GM18511 (cell line): Measurements from ENCODE around the gene MRPL34.
A peak's percentile ranks its signal among the peaks of the same experiment; 100 is the strongest.

ENCODE experiments used
- ATAC-seq: cut with Tn5 transposase; IDR thresholded peaks from one replicate; pipeline ENCODE4 v1.9.1; 2021; ENCODE audit warnings: mild to moderate bottlenecking, moderate library complexity; ENCODE audit not compliant: unreplicated experiment

The MRPL34 gene

DNA sequence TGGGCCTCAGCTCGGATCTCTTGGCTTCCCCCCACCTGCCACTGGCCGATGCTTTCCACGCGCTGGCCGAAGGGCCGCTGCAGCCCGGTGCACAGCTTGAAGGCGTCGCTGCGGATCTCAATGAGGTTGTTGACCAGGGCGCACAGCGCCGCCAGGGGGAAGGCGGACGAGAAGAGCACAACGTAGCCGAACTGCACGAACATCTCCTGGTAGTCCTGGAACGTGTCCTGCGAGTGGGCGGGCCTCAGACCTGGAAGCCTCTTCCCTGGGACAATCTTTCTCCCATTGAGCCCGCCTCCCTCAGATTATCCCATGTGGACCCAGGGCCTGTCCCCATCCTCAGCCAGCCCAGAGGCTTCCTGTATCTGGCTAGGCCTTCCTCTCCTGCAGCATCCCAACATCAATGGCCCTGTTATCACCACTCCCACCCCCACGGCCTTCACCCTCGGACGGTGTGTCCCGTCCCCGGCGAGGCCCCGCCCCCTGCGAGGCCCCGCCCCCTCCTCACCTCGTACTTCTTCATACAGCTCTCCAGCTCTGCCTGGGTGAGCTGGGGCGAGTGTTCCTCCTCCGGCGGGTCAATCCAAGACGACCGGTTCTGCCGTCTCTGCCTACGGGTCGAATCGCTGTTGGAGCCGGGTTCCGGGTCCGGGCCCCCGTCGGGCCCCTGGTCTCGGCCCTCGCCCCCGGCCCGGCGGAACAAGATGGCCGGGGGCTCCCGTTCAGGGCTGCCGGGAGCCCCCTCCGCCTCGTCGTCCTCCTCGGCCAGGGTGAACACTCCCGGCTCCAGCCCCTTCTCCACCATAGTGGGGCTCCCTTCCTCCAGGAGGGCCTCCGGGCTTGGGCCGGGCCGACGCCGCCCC lies 22.2 kb downstream of the MRPL34 start:
- no peak for ATAC-seq

DNA sequence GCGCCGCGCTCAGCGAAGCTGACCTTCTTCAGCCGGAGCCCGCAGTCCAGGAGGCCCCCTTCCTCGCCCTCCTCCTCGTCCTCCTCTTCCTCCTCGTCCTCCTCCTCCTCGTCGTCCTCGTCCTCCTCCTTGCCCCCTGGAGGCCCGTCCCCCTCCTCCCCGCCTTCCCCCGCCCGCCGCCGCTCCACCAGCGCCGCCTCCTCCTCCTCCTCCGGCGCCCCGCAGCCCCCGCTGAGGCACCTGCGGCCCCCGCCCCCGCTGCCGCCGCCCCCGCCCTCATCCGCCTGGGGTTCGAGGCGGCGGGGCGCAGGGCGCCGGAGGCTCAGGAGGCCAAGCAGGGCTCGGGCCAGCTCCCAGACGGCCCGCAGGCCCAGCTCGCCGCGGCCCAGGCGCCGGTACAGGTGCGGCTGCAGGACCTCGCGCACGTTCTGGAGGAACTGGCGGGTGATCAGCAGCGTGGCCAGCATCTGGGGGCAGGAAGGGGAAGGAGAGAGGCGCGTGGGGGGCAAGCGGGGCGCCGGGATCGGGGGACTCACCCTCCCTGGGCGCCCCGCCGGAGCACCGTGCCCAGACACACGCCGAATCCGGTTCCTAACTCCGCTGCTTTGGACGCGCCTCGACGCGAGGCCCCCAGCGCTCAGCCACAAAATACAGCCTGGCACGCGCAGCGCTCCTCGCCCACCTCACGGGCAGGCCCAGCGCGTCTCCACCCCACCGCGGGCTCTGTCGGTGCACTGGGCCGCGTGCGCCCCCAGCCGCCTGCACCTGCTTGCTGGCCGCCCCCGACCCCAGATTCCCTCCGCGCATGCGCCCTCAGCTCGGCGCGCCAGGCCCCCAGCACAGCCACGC lies 23.1 kb downstream of the MRPL34 start:
- no peak for ATAC-seq

DNA sequence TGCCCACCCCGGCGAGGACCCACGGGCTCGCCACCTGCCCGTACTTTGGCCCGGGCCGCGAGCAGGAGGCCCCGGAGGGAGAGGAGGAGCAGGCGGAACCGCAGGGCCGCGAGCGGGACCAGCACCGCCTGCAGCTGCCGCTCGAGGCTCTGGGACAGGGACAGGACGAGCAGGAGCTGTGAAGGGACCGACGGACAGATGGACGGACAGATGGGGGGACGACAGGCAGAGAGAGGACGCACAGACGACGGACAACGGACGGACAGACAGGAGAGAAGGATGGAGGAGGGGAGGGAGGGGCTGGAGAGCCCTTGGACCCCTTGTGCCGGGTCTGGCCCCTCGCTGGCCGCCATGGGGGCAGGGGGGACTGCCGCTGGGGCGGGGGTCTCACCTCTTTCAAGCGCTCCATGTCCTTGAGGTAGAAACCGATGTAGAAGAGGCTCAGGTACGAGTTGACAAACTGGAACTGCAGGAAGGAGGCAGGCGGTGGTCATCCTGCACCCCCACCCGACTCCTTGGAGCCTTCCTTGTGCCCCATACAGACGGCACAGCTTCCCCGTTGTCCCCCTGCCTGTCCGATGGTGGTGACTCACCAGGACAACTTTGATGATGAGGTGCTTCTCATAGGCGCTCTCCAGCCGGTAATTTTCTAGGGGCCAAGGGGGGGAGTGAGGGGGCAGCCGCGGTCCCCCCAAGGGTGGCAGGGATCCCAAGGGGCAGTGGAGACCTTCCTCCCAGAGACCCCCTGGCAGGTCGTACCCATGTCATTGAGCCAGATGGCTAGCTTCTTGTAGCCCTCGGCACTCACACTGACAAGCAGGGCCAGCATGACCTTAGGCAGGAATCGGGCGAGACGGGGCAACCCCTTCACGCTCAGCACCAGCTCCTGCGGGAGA lies 23.9 kb downstream of the MRPL34 start:
- no peak for ATAC-seq

DNA sequence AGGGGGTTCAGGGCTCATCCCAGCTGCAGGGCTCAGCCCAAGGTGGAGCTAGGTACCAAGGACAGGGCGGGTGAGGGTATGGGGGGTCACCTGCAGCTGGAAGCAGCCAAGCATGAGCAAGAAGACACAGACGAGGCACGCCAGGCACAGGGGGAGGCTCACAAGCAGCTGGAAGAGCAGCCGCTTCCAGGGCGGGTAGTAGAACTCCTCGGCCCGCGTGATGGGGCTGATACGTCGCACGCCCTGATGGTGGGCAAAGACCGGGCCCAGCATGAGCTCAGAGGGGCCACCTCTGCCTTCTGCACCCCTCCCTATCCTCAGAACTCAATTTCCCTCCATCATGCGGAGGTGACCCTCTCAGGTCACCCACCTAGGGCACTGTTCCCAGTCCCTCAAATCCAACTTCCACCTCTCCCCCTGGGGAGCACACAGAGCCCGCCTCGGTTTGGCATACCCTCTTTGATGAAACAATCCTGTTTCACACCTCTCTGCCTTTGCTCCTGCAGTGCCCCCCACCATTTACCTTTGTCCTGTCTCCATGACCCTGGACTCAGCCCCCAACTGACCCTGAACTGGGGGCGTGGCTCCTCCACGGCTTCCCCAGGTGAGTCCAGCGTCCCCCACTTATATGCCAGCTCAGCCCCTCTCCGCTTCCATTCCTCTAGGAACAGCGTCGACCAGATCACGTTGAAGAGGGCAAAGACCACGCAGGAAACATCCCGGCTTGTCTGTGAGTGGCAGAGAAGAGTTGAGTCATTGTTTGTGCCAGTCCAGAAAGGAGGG lies 24.8 kb downstream of the MRPL34 start:
- ATAC-seq: no peak

DNA sequence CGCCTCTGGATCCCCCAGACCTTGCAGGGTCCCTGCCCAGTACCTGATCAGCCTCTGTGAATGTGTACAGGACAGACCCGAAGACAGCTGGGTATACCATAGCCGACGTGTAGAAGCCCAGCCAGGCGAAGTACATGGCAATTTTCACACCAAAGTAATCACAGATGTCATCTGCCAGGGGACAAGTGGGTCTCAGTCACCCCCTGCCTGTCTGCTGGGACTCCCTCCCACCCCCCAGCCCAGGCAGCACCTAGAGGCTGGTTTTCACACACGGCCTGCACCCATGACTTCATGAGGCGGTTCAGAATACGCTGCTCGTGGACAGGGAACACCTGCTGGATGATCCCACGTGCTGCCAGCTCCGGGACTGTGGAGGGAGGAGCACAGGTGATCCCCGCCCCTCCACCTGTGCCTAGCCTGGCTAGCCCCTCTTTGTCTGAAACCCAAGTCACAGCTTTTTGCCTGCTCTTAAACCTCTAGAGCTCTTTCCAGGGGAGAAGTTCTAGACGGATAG lies 25.4 kb downstream of the MRPL34 start:
- no peak for ATAC-seq

DNA sequence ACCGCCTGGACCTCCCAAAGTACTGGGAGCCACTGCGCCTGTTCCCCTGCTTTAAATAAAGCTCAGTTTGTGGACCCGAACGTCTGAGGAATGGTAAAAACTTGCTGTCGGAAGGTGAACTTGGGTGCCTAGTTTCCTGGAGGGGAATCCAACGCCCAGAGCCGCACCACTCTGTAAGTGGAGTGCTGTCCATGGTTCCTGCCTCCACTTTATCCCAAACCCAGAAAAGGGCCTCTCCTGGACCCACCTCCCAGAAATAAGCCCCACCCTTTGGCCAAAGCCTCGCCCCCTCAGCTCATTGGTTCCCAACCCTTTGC lies 26.6 kb downstream of the MRPL34 start:
- no peak for ATAC-seq

DNA sequence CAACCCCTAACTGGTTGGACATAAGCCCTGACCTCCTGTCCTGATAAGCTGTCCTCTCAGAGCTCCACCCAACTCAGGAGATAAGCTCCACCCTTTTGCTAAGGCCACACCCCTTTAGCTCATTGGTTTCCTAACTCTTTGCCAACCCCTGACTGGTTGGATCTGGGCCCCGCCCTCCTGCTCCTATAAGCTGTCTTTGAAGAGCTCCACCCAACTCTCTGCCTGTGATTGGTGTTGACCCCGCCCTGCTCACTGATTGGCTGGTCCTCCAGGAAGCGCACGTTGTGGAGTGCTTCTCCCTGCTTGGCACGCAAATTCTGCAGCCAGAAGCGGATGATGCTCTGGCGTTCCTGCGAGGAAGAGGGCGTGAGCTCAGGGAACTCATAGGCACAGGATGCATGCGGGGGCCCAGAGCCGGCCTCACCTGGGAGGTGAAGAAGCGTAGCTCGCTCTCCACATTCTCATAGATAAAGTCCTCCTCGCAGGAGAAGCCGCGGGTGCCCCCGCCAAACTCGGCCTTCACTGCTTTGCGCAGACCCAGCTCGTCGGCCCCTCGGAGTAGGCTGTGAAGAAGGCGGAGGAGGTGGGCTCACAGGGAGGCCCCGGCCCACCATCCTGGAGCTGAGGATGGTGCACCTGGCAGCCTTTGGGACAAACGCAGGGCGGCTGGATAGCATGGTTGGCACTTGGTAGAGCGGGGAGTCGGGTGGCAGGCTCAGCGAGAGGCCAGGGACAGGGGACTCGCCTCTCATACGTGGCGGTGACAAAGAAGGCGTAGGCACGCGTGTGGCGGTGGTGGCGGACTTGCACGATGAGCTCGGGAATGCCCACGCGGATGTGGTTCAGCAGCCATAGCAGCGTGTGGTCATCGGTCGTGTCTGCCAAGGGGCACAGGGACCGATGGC lies 27.3 kb downstream of the MRPL34 start:
- no peak for ATAC-seq

DNA sequence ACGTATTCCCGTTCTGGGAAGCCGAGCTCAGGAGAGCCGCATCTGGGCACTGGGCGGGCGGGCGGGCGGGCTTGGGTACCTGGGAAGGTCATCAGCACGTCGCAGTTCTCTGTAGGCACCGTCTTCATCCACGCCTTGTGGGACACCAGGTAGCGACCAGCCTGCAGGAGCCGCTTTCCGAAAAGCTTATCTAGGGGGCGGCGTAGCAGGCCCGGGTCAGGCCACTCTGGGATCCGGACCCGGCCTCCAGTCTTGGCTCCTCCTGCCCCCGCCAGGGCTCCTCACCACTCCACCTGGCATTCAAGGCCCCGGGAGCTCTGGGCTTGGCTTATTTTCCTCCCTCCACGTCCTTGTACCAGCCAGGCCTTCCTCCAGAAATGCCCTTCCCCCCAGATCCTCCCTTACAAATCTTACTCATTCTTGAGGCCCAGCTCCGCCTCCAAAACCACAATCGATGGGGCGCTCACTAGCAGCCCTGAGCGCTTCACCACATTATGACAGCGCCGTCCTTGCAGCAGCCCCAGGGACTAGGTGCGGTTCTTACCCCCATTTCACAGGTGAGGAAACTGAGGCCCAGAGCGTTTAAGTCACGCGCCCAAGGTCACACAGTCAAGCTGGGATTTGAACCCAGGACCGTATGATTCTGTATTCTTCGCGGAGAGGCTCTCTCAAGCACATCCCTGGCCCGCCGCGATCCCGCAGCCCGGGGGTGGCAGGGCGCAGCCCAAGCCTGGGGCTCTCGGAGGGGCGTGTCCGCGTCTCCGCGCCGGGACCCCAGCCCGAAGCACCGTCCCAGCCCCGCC lies 28.1 kb downstream of the MRPL34 start:
- no peak for ATAC-seq

DNA sequence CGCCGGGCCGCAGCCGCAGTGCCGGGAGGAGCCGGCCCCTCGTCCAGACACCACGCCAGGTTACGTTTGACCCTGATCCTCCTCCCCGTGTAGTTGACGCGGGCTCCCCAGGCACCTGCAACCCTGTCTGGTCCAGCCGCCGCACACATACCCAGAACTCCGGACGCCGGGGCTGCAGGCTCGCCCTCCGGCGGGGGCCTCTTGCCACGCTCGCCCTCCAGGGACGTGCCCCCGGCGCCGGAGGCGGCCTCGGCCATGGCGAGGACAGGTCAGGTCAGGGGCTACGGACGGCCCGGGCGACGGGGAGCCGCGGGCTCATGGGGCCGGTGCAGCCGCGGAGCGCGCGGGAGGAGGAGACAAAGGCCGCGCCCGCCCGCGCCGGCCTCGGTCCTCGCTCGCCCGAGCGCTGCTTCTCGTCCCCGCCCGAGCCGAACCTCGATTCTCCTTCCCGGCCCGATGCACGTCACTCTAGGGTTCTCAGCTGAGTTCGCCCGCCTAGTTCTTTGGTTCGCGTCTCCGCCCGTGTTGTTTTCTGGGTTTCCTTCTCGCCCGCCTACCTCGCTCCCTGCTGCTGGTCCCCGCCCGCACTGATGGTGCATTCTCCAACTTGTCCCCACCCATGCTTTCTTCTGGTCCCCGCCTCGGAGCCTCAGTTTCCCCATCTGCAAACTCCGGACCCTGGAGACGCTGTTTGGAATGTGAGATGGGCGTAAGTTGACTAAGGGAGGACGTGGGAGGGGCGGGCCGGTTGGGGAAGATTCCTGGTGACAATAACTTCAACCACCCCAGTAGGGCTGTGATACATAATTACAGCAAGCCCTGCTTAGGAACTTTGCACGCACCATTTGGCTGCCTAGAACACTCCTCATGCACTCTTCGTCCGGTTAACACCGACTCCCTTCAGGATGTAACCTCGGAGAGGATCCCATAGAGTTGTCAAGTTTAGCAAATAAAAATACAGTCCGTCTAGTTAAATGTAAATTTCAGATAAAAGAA lies 29.0 kb downstream of the MRPL34 start, which contains the start of gene ANO8:
ANO8 (minus strand) TSS at position 442 of the 996 bp plus-strand sequence; CDS start at position 257, 185 bp downstream.
- peak; percentile 56 for ATAC-seq

DNA sequence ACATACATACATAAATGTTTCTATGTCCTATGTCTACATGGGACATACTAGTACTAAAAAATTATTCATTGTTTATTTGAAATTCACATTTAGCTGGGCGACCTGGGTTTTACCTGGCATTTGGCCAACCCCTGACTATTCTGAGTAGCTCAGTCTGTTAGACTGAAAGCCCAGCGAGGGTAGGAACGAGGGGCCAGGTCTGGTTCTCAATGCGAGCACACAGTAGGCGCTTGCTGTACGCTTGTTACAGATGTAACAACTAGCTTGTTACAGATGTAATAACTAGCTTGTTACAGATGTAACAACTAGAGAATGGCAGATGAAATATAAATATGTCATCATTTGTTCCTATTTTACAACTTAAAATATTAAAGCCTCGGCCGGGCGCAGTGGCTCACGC lies 29.9 kb downstream of the MRPL34 start:
- ATAC-seq: no peak

DNA sequence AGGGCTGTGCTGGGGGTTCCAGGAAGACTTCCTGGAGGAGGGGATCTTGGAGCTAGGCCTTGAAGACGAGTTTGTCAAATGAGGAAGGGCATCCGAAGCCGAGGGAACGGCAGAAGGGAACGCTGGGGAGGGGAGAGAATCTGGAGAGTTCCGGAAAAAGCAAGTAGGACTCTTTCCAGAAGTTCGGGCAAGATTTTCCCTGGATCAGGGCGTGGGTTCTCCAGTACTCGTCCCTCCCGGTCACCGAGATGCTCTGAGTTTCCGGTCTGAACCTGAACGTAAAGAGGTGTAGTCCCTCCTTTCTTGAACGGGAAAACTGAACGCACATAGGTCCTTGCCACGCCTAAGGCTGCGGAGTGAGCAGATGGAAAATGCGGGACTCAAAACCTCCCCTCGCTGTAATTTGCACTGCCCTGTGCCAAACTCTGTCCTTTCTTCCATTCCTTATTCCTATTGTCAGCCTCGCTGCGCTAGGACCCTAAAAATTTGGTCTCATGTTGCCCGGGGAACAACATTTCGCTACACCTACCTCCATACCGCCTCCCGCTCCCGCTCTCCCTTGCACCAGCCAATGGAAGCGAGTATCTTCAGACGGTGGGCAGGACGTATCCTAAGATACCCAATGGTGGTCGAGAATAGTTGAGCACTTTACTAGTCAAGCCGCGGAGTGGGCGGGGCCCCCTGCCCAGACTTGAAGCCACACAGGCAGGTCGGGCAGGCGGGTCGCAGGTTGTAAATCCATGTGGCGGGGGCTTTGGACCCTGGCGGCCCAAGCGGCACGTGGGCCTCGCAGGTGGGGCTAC lies 31.4 kb downstream of the MRPL34 start, which contains the start of gene GTPBP3:
GTPBP3 (plus strand) TSS at position 682 of the 803 bp plus-strand sequence; CDS start at position 741, 59 bp downstream.
- ATAC-seq: peak; percentile 73

DNA sequence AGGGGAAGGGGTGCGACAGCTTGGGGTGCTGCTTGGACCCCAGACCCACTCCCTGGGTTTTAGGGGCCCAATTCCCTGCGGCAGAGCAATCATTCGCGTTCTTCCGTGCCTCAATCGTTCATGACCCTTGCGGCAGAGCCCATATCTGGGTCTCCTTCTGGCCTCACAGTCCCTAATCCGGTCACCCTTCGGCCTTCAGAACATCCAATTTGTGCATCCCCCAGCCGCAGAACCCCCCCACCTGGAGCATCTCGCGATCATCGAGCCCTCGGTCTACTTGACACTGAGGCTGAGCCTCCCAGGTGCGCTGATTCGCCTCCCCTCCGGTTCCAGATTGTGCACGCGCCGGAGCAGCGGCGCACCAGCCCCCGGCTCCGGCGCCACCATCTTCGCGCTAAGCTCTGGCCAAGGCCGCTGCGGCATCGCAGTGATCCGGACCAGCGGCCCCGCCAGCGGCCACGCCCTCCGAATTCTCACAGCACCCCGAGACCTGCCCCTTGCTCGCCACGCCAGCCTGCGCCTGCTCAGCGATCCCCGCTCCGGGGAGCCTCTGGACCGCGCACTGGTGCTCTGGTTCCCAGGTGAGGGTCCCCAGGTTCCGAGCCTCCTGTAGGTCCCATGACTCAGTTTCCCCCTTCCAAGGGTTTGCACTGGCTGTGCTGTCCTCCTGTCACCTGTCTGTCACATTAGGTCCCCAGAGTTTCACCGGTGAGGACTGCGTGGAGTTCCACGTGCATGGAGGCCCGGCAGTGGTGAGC lies 32.2 kb downstream of the MRPL34 start:
- no peak for ATAC-seq

DNA sequence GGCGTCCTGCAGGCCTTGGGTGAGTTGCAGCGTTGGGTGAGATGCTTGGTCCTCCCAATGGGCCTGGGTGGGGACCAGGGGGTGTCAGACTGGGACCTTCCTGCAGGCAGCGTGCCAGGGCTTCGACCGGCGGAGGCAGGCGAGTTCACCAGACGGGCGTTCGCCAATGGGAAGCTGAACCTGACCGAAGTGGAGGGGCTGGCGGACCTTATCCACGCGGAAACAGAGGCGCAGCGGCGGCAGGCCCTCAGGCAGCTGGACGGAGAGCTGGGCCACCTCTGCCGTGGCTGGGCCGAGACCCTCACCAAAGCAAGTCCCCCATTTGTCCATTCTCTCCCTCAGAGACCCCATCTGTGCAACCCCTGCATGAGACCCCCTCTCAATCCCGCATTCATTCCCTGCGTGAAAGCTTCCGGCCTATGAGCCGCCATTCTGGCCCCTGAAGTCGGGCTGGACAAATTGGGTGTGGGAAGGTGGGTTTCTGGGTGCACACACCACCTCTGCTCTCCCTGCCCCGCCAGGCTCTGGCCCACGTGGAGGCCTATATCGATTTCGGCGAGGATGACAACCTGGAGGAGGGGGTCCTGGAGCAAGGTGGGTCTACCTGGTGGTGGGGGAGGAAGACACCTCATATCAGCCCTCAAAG lies 32.9 kb downstream of the MRPL34 start:
- ATAC-seq: no peak

DNA sequence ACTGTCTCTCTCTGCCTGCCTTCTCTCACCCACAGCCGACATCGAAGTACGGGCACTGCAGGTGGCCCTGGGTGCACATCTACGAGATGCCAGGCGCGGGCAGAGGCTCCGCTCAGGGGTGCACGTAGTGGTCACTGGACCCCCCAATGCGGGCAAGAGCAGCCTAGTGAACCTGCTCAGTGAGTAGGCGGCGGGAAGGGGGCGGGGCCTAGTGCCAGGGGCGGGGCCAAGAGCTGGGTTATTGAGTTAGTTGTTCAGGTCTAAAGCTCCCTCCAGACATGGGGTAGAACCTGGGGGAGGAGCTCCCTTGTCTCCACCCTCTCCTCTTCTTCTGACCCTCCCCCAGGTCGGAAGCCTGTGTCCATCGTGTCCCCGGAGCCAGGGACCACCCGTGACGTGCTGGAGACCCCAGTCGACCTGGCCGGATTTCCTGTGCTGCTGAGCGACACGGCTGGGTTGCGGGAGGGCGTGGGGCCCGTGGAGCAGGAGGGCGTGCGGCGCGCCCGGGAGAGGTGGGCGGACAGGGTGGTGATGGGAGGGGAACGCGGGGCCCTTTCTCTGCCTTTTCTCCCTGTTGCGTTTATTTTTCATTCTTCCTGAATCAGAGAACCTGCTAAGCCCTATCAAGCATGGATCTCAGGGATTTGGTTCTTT lies 33.5 kb downstream of the MRPL34 start:
- no peak for ATAC-seq
